ENCODE data around the gene GABRB1. TPM values are rescaled to one million over a fixed set of nuclear protein-coding genes. Genes with fewer than 3 reads are reported as not detected.

The GABRB1 gene
- polyA plus RNA-seq, 3 donors: not detected

- Histone ChIP-seq H2AFZ (ENCODE audit: insufficient read depth, low read depth, low read length, poor library complexity, severe bottlenecking) (no peak overlapping the region), H3K4me2 (replicated peaks; ENCODE audit: extremely low read depth, low read length, poor library complexity, severe bottlenecking) (no peak overlapping the region), H3K4me1 (ENCODE audit: control insufficient read depth in 1 of 2, insufficient read depth in 2 of 2, low read length in 2 of 2) (no peaks in the 10 kb centered on the region), H3K36me3 (replicated peaks in 1 of 2; ENCODE audit: control insufficient read depth in 1 of 2, insufficient read depth in 2 of 2, low read length in 2 of 2) (no peaks in the 10 kb centered on the region), H3K27me3 (ENCODE audit: control insufficient read depth in 2 of 2, insufficient read depth in 2 of 2, low read length in 2 of 2) (no peaks in the 10 kb centered on the region), H3K4me3 (replicated peaks in 1 of 3; ENCODE audit: low read depth in 2 of 3, low read length in 3 of 3) (no peak overlapping the region), H3K9me3 (replicated peaks in 1 of 2; ENCODE audit: control insufficient read depth in 1 of 2, insufficient read depth in 1 of 2, low read length in 2 of 2) (no peaks in the 10 kb centered on the region), H3K79me2 (ENCODE audit: insufficient read depth, low read length) (no peaks in the 10 kb centered on the region), H4K20me1 (ENCODE audit: insufficient read depth, low read length) (no peaks in the 10 kb centered on the region), H3K27ac (ENCODE audit: low read depth in 1 of 2, low read length in 2 of 2) (no peak overlapping the region), H3K9ac (ENCODE audit: insufficient read depth, low read length, poor library complexity, severe bottlenecking) (no peak overlapping the region)
- H3K9me3 Mint-ChIP-seq: peaks cover 0 to 2% (median 0%) of the 10 kb centered on the region in 7 donors
- peaks cover 0 to 5% (median 3%) of the 10 kb centered on the region in 3 donors for H3K27me3 Mint-ChIP-seq (ENCODE audit: low read depth in 3 of 3)
- no peak for TF ChIP-seq CTCF (IDR thresholded peaks at IDR 0.05)
- H3K36me3 Mint-ChIP-seq: no peaks in the 10 kb centered on the region
- no peaks in the 10 kb centered on the region for H3K4me1 Mint-ChIP-seq
- intact Hi-C loops (cut with micrococcal nuclease): no loop called here
- no peak for DNase-seq
- H3K4me3 Mint-ChIP-seq: no peak overlapping the region
- no peak overlapping the region for H3K27ac Mint-ChIP-seq
Measured at GRCh38 chr4:47309165-47309564, 277.8 kb downstream of the GABRB1 start.

- TF ChIP-seq CTCF (IDR thresholded peaks at IDR 0.05): no peak
- H3K9me3 ChIP-seq (replicated peaks in 1 of 2; ENCODE audit: control insufficient read depth in 1 of 2, insufficient read depth in 1 of 2, low read length in 2 of 2): no peaks in the 10 kb centered on the region
- H3K27ac Mint-ChIP-seq: no peak overlapping the region
- H3K27me3 ChIP-seq (ENCODE audit: control insufficient read depth in 2 of 2, insufficient read depth in 2 of 2, low read length in 2 of 2): no peaks in the 10 kb centered on the region
- H3K4me1 ChIP-seq (ENCODE audit: control insufficient read depth in 1 of 2, insufficient read depth in 2 of 2, low read length in 2 of 2): no peaks in the 10 kb centered on the region
- H3K36me3 Mint-ChIP-seq: no peaks in the 10 kb centered on the region
- H4K20me1 ChIP-seq (ENCODE audit: insufficient read depth, low read length): no peaks in the 10 kb centered on the region
- no peaks in the 10 kb centered on the region for H3K4me1 Mint-ChIP-seq
- peaks cover 0 to 2% (median 0%) of the 10 kb centered on the region in 7 donors for H3K9me3 Mint-ChIP-seq
- H3K27me3 Mint-ChIP-seq (ENCODE audit: low read depth in 3 of 3): peaks cover 0 to 5% (median 3%) of the 10 kb centered on the region in 3 donors
- no peak overlapping the region for H3K4me3 Mint-ChIP-seq
- DNase-seq: no peak
- intact Hi-C loops (cut with micrococcal nuclease): no loop called here
- no peak overlapping the region for H3K4me2 ChIP-seq (replicated peaks; ENCODE audit: extremely low read depth, low read length, poor library complexity, severe bottlenecking)
- H3K4me3 ChIP-seq (replicated peaks in 1 of 3; ENCODE audit: low read depth in 2 of 3, low read length in 3 of 3): no peak overlapping the region
- H3K27ac ChIP-seq (ENCODE audit: low read depth in 1 of 2, low read length in 2 of 2): no peak overlapping the region
- WGBS (ENCODE audit: insufficient coverage): 94% methylated on average over 2 of the region's 2 CpGs
- no peak overlapping the region for H2AFZ ChIP-seq (ENCODE audit: insufficient read depth, low read depth, low read length, poor library complexity, severe bottlenecking)
- no peaks in the 10 kb centered on the region for H3K36me3 ChIP-seq (replicated peaks in 1 of 2; ENCODE audit: control insufficient read depth in 1 of 2, insufficient read depth in 2 of 2, low read length in 2 of 2)
- H3K79me2 ChIP-seq (ENCODE audit: insufficient read depth, low read length): no peaks in the 10 kb centered on the region
- H3K9ac ChIP-seq (ENCODE audit: insufficient read depth, low read length, poor library complexity, severe bottlenecking): no peak overlapping the region
Measured at GRCh38 chr4:47312170-47312569, 280.8 kb downstream of the GABRB1 start.
